GM19193 (cell line): ENCODE data around the gene SEC16A.

ENCODE experiments used
- POLR2A ChIP-seq: IDR thresholded peaks from 4 replicates; pipeline ENCODE4 v1.6.1; 2011; ENCODE audit not compliant: insufficient read depth, insufficient read length; ENCODE audit errors: extremely low read depth

Gene SEC16A

DNA sequence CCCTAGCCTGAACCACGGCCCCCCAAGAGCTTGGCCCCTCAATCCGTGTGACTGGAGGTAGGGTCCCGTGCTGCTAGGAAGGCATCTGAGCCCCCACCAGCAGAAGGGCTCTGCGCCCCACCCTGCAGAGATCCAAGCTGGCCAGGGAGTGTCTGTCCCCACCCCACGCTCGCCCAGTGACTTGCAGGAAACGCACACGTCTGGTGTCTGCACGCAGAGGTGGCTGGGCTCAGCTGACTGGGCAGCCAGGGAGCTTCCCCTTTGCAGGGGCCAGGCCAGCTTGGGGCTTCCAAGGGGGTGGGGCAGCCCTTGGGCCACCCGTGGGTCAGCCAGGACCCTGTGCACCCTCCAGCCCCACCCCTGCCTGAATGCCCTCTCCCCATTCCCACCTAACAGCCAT lies 38.7 kb upstream of the SEC16A start:
- no peak for TF ChIP-seq POLR2A

DNA sequence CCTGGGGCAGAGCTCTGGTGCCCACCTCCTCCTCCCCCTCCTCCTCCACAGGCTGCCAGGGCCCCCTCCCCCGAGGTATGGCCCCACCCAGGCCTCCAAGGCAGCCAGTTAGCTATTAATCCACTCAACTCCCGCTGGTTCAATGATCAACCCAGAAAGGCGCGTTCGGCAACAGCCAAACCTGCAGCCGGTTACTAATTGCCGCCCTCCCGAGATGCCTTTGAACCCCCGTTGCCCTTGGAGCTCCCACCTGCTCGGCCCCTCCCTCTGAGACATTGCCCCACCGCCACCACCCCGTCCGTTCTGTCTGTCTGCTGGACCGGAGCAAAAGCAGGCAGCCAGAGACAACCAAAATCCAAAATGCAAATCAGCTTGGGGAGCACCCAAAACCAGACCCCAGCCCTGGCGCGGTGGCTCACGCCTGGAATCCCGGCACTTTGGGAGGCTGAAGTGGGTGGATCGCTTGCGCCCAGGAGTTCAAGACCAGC lies 37.3 kb upstream of the SEC16A start:
- no peak for TF ChIP-seq POLR2A

DNA sequence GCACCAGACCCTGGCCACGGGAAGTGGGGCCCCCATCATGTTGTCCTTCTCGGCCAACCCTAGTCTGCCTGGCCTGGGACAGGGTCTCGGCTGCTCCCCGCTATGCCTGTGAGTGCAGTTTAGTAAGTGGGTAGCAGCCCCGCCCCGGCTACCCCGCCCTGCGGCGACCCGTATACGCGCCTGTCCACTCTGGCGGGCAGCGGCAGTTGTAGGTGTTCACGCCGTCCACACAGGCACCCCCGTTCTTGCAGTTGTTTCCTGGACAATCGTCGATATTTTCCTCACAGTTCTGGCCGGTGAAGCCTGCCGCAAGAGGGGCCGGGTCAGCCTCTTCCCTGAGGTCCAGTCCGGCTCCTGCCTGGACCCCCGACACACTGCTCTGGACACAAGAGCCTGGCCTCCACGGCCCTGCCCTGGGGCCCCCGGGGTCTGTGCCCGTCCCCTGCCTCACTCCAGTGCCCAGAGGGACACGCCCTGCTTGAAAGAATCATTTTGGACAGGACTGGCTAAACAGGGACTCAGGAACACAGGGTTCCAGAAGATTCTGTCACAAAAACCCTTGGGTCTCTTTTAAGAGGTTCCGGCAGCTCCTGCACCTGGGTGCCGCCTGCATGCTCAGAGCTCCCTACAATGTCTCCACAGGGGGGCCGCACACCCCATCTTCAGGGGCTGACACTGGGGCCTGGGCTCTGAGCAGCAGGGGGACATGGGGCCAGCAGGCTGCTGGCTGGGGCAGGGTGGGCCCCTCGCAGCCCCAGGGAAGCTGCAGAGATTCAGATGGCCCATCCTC lies 36.6 kb upstream of the SEC16A start:
- TF ChIP-seq POLR2A = no peak

DNA sequence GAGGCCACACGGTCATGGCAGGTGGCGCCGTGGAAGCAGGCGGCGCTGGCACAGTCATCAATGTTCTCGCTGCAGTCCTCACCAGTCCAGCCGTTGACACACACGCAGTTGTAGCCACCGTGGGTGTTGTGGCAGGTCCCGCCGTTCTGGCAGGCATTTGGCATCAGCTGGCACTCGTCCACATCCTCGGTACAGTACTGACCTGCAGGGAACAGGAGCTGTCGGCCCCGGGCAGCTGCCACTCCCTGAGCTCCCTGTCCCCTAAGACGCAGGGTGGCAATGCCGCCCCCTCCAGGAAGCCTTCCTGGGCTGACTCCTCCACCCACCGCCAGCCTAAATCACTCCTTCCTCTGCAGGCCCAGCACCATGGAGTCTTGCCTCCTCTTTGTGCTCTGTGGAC lies 35.8 kb upstream of the SEC16A start:
- no peak for TF ChIP-seq POLR2A

DNA sequence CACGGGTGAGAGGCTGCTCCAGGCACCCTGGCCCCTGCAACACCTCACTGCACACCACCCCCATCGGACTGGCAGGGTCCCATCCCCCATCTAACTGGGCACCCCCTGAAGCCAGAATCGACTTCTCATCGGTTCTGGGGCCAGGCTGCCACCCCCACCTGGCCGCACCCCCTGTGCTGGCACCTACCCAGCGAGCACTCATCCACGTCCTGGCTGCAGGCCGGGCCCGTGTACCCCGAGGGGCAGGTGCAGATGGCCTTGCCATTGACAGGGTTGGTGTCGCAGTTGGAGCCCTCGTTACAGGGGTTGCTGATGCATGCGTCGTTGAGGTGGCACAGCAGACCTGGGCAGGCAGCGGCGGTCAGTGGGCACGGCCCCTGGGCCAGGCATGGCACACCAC lies 35.1 kb upstream of the SEC16A start:
- no peak for TF ChIP-seq POLR2A

DNA sequence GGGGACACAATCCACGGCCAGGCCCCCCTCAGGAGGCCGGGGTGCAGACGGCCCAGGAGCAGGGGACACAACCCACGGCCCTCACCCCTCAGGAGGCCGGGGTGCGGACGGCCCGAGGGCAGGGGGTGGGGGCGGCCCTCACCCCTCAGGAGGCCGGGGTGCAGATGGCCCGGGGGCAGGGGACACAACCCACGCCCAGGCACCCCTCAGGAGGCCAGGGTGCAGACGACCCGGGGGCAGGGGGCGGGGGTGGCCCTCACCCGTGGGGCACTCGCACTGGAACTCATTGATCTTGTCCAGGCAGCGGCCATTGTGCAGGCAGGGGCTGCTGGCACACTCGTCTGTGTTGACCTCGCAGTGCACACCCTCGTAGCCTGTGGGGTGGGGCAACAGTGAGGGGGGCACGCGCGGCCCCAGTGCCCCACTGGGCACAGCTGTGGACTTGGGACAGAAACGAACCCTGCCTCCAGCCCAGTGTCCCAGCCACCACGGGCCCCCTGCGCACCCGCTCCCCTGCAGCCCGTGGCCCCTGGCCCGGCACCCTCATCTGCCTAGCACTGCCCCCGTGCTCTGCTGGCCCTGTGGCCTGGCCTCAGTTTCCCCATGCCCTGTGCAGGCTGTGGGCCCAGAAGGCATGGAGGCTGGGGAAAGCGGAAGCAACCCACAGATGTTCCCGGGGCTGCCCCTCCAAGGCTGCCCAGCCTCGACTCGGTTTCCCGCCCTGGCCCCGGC lies 34.3 kb upstream of the SEC16A start:
- TF ChIP-seq POLR2A = no peak

DNA sequence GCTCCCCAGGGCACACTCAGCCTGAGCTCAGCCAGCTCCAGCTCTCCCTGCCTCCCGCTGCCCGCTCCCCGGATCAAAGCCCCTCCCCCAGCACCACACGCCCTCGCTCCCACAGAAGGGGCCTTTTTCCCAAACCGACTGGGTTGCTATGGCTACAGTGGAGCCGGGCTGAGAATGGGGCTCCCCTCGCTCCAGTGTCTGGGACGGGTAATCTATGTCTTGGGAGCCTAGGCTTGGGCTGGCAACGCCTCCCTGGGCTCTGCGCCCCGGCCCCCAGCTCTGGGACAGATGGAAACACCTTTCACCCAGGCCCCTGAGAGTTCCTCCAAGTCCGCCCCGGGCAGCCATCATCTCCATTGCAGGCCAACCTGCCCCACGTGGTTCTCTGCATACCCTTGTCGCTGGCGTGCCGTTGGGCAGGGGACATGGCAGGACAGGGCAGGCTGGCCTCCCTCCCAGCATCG lies 33.4 kb upstream of the SEC16A start:
- TF ChIP-seq POLR2A = no peak

DNA sequence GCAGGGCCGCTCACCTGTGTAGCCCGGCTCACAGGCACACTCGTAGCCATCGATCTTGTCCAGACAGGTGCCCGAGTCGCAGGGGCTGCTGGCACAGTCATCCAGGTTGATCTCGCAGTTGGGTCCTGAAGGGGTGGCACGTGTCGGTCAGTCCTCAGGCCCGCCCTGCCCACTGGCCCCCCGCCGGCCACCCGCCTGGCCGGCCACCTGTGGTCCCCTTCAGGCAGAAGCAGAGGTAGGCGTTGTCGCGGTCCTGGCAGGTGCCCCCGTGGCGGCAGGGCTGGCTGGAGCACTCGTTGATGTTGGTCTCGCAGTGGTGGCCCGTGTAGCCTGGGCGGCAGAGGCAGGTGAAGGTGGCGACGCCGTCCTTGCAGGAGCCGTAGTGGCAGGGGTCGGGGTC lies 32.4 kb upstream of the SEC16A start:
- TF ChIP-seq POLR2A = no peak

DNA sequence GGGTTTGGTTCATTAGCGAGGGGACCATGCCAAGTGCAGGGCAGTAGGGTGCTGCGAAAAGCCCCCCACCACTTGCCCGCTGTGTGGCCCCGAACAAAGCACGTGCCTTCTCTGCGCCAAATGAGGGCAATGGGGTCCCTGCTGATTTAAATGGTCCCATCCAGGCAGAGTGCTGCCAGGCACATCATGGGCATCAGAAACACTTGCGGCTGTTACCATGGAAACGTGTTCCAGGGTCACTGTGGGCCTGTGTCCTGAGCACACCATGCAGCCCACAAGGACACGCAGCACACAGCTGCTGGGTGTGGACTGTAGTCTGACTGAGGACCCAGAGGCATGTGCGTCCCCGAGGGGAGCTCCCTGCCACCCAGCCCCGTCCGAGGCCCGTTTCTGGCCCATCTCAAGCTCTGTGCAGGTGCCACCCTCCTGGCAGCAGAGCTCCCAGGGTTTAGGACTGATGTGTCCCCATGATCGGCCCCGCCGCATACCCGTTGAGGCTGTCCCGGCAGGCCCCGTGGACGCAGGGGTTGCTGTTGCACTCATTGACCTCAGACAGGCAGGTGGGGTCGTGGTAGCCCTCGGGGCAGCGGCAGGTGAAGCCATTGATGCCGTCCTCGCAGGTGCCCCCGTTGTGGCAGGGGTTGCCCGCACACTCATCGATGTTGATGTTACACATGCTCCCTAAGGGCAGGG lies 31.3 kb upstream of the SEC16A start:
- TF ChIP-seq POLR2A = no peak

DNA sequence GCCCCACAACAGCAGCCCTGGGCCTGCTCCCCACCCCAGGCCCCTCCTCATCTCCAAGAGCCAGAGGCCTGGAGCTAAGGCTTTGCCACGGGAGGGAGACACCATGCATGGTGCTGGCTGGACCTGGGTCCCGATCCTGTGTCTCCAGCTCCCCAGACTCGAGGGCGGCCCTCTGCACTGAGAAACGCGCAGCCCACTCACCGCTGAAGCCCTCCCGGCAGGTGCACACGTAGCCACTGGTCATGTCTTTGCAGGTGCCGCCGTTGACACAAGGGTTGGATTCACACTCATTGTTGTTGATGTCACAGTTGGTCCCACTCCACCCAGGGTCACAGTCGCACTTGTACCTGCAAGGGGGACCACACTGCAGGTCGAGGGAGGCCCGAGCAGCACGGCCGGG lies 30.4 kb upstream of the SEC16A start:
- no peak for TF ChIP-seq POLR2A

DNA sequence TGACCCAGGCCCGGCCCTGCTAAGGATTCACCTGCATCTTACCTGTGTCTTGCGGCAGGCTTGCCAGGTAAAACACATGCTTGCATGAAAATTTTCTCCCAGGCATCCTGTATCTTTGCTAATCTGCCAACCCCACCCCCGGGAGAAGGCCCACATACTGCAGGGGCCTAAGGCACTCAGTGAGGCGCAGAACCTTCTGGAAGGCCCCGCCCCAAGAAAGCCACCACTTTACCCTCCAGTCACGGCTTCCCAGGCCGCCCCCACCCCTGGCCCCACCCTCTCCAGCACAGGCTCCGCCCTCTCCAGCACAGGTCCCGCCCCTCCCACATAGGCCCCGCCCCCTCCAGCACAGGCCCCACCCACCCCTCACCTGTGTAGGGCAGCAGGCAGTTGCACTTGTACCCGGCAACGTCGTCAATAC lies 29.8 kb upstream of the SEC16A start:
- TF ChIP-seq POLR2A = no peak

DNA sequence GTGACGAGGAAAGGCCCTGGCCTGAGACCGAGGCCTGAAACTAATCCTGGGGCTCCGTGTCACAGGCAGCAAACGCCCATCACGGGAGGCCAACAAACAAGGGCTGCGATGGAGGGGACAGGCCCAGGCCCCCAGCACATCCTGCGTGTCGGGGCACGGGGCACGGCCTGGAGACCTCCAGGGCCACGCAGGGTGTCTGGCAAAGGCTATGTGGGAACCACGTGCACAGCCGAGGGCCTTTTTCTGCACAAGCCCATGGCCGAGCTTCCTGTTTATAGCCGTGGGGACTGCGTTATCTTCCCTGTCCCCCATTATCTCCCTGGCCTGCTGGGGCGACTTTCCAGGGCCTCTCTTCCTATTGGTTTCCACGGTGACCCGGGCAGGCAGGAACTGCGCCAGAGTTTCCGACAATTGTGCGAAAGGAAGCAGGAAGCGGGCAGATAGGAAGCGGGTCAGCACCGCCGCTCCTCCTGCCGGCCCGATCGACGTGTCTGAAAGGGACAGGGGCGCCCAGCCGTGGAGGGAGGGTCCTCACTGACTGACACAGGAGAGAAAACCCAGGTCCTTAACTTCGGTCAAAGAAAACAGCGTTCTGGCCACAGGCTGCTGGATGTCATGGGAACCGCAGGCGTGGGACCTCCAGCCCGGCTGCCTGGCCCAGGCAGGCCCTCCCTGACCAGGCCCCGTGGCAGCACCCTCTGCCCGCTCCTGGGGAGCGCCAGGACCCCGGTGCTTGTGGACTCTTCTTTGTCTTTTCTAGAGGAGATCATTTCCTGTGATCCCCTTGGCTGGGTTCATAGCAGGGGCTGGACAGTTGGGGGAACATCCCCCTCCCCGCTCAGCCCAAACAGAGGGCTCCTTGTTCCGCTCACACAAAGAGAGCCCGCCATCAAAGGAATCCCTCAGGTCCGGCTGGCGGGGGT lies 29.1 kb upstream of the SEC16A start:
- TF ChIP-seq POLR2A = no peak

DNA sequence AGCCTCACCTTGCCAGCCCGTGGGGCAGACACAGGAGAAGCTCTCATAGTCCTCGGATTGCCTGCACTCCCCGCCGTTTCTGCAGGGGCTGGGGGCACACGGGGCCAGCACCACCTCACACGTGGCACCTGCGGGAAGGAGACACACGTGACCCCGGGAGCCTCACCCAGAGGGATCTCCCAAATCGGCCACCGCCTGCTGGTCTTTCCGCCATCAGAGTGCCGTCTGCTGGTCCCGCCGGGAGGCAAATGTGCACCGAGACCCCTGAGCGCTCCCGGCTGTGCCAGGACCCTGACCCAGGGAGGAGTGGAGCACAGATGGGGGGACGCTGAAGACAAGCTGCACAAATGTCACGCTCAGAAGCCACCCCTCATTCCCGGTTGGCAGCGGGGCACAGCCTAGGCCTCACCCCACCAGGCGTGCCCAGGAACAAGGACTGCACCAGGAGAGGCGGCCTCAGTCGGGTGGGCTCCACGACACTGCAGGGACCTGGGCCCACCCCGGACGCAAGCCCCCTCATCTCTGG lies 28.4 kb upstream of the SEC16A start:
- no peak for TF ChIP-seq POLR2A

DNA sequence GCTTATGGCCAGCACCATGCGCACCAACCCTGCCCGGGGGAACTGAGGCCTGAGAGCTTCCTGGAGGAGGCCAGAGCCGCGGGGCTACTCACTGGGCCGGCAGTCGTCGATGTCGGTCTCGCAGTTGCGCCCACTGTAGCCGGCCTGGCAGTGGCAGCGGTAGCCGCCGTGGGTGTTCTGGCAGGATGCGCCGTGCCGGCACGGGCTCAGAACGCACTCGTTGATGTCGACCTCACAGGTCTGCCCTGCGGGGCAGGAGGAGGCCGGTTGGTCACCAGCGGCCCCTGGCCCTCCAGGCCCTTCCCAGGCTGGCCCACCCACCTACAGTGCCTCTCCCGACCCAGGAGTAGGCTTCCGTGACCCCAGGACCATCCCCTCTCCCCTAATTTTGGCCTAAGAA lies 27.7 kb upstream of the SEC16A start:
- TF ChIP-seq POLR2A = no peak
